ENCODE results near the gene FUBP3.

Gene FUBP3

GRCh38 chr9:130578865-130579737 is at the start of gene FUBP3:
FUBP3 (plus strand) TSS chr9:130579577; CDS start chr9:130579681, 104 bp downstream.
- DNase-seq (ENCODE audit: low read depth) = peak; percentile 76

GRCh38 chr9:130530938-130531337 is 48.4 kb upstream of the FUBP3 start:
- DNase-seq (ENCODE audit: low read depth) = no peak

GRCh38 chr9:130531670-130532069 is 47.7 kb upstream of the FUBP3 start:
- no peak for DNase-seq (ENCODE audit: low read depth)

GRCh38 chr9:130532426-130533080 is 46.8 kb upstream of the FUBP3 start:
- DNase-seq (ENCODE audit: low read depth) = no peak

- DNase-seq (ENCODE audit: low read depth) = no peak
Observed at GRCh38 chr9:130535818-130536521, 43.4 kb upstream of the FUBP3 start.

- DNase-seq (ENCODE audit: low read depth) = no peak
Observed at GRCh38 chr9:130536701-130537107, 42.7 kb upstream of the FUBP3 start.

GRCh38 chr9:130537346-130538050 is 41.9 kb upstream of the FUBP3 start:
- DNase-seq (ENCODE audit: low read depth) = no peak

GRCh38 chr9:130539420-130540223 is 39.8 kb upstream of the FUBP3 start:
- no peak for DNase-seq (ENCODE audit: low read depth)

- no peak for DNase-seq (ENCODE audit: low read depth)
Observed at GRCh38 chr9:130541533-130541932, 37.8 kb upstream of the FUBP3 start.

GRCh38 chr9:130542038-130542437 is 37.3 kb upstream of the FUBP3 start:
- no peak for DNase-seq (ENCODE audit: low read depth)

- no peak for DNase-seq (ENCODE audit: low read depth)
Observed at GRCh38 chr9:130542457-130543228, 36.7 kb upstream of the FUBP3 start.

- no peak for DNase-seq (ENCODE audit: low read depth)
Observed at GRCh38 chr9:130543368-130543767, 36.0 kb upstream of the FUBP3 start.

GRCh38 chr9:130543859-130544258 is 35.5 kb upstream of the FUBP3 start:
- no peak for DNase-seq (ENCODE audit: low read depth)

GRCh38 chr9:130544364-130544763 is 35.0 kb upstream of the FUBP3 start:
- no peak for DNase-seq (ENCODE audit: low read depth)

GRCh38 chr9:130548103-130548502 is 31.3 kb upstream of the FUBP3 start:
- DNase-seq (ENCODE audit: low read depth) = no peak

- no peak for DNase-seq (ENCODE audit: low read depth)
Observed at GRCh38 chr9:130549093-130549735, 30.2 kb upstream of the FUBP3 start.

- DNase-seq (ENCODE audit: low read depth) = no peak
Observed at GRCh38 chr9:130554606-130555005, 24.8 kb upstream of the FUBP3 start.

GRCh38 chr9:130555061-130555460 is 24.3 kb upstream of the FUBP3 start:
- no peak for DNase-seq (ENCODE audit: low read depth)

- DNase-seq (ENCODE audit: low read depth) = no peak
Observed at GRCh38 chr9:130555968-130556367, 23.4 kb upstream of the FUBP3 start.

Data from stimulated activated CD8-positive, alpha-beta memory T cell treated with anti-CD3 and anti-CD28 coated beads, Interleukin-15, amount 100 ng/mL, for 1 hour (primary cell).